ENCODE results near the gene TMEM89.

Gene TMEM89

GRCh38 chr3:48641396-48641795 lies 19.8 kb upstream of the TMEM89 start:
- no peak for DNase-seq

GRCh38 chr3:48639944-48640606 lies 18.5 kb upstream of the TMEM89 start:
- no peak for DNase-seq

- DNase-seq, result no peak
These were observed 15.7 kb upstream of the TMEM89 start for GRCh38 chr3:48637305-48637704.

GRCh38 chr3:48636149-48636655 lies 14.6 kb upstream of the TMEM89 start:
- DNase-seq, result no peak

- peak; percentile 95 for DNase-seq
These were observed 13.9 kb upstream of the TMEM89 start, which contains the start of gene SLC26A6 for GRCh38 chr3:48635222-48636021. TSS of gene SLC26A6 (minus strand) at chr3:48635461. CDS start at chr3:48635393, 68 bp downstream.

- peak; percentile 38 for DNase-seq
These were observed 13.2 kb upstream of the TMEM89 start for GRCh38 chr3:48634661-48635221.

- DNase-seq, result no peak
These were observed 12.2 kb upstream of the TMEM89 start for GRCh38 chr3:48633743-48634142.

GRCh38 chr3:48633256-48633655 lies 11.7 kb upstream of the TMEM89 start:
- DNase-seq, result no peak

GRCh38 chr3:48631516-48632448 lies 10.2 kb upstream of the TMEM89 start:
- no peak for DNase-seq

GRCh38 chr3:48630833-48631232 lies 9.3 kb upstream of the TMEM89 start:
- no peak for DNase-seq

- no peak for DNase-seq
These were observed 8.8 kb upstream of the TMEM89 start for GRCh38 chr3:48630407-48630806.

GRCh38 chr3:48629894-48630293 lies 8.3 kb upstream of the TMEM89 start:
- DNase-seq, result no peak

GRCh38 chr3:48628277-48629017 lies 6.9 kb upstream of the TMEM89 start:
- no peak for DNase-seq

GRCh38 chr3:48625600-48625999 lies 4.0 kb upstream of the TMEM89 start:
- DNase-seq, result no peak

GRCh38 chr3:48624767-48625166 lies 3.2 kb upstream of the TMEM89 start:
- DNase-seq, result no peak

- no peak for DNase-seq
These were observed 2.4 kb upstream of the TMEM89 start for GRCh38 chr3:48623851-48624547.

GRCh38 chr3:48619541-48620524 lies 1.7 kb downstream of the TMEM89 start:
- no peak for DNase-seq

GRCh38 chr3:48617559-48617958 lies 4.0 kb downstream of the TMEM89 start:
- DNase-seq, result no peak

- no peak for DNase-seq
These were observed 7.5 kb downstream of the TMEM89 start for GRCh38 chr3:48614044-48614443.

- DNase-seq, result no peak
These were observed 9.3 kb downstream of the TMEM89 start for GRCh38 chr3:48612309-48612708.

All from T1000 (cell line).